Left cardiac atrium (tissue), 4 donors: Measurements from ENCODE around the gene PDK2. TPM values are rescaled to one million over a fixed set of nuclear protein-coding genes. Genes with fewer than 3 reads are reported as not detected.

Experiments used
- ATAC-seq, 2 donors: fragments of 200-7000 bp; cut with Tn5 transposase; one replicate each; pipeline ENCODE4 v1.9.1; 2020; ENCODE audit warnings: mild to moderate bottlenecking in 2 of 2, moderate library complexity in 2 of 2
- DNase-seq: peaks from one replicate; pipeline ENCODE4 v3.0.0-alpha.2; 2020
- intact Hi-C, 2 donors: fragments of 100-400 bp; cut with DNase I; formaldehyde crosslinking; loops; one replicate each; pipeline versions ENCODE4 v1.14.1 to v1.15.1; 2022 to 2023
- total RNA-seq, 2 donors: library from RNA; stranded (reverse); fragmentation: NEBNext Ultra II Directional; extraction: Animal tissue kit (Norgen Biotek cat#: 25700); gene quantifications; one replicate each; pipeline ENCODE4 v1.2.1, GENCODE V29; 2021
- donor health status: DM: no; HTN: yes; CAD: no.
- donor health status: DM: no; HTN: yes; CAD: no; lungs with severe emphysema.
- donor health status: DM: yes; HTN: yes; CAD: no.
- donor health status: Dilated cardiomyopathy.

PDK2 gene
- total RNA-seq, 2 donors from 2014 or later = 156 to 203 TPM

DNA sequence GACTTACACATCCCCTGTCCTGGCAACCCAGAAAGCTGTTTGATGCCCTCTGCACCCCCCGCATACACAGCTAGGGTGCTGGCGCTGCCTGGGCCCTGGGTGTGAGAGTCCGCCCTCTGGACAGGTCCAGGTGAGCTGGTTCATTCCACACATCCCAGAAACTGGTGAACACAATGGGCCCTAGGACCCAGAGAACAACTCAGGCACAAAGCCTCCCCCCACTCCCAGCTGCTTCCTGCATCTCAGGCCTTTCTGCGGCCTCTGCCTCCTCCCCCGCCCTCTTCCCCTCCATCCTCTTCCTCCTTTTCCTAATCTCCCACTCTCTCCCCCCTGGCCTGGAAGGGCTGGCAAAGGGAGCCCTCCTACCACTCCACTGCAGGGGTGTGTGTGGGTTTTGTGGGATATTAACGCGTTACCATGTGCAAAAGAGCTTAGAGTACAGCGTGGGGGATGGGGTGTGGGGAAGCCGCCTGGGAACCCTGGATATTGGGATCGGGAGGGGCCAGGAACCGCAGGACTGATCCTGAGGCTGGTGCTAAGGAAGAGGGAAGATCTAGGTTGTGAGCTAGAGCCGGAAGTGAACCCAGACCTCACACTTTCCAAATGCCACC is 56.9 kb downstream of the PDK2 start:
- intact Hi-C loops = no loop called here
- DNase-seq (peak; percentile 88), ATAC-seq (peak; percentile 48 to 69)

DNA sequence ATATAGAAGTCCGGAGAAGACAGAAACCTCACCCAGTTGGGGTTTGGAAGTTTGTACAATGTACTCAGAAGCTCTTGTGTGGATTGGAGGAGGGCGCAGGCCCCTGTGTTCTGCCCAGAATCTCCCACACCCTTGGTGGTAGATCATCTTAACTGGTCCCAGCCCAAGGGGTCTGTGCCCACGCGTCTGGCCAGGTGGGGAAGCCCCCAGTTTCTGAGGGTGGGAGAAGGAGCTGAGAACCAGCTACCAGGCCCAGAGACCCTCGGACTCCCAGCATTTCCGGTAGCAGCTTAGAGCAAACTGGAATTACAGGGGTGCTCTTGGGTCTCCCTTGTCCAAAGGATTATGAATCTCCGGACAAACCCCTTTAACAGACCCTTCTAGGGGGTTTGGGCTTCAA is 57.6 kb downstream of the PDK2 start:
- DNase-seq = no peak
- intact Hi-C loops = no loop called here
- no peak for ATAC-seq

DNA sequence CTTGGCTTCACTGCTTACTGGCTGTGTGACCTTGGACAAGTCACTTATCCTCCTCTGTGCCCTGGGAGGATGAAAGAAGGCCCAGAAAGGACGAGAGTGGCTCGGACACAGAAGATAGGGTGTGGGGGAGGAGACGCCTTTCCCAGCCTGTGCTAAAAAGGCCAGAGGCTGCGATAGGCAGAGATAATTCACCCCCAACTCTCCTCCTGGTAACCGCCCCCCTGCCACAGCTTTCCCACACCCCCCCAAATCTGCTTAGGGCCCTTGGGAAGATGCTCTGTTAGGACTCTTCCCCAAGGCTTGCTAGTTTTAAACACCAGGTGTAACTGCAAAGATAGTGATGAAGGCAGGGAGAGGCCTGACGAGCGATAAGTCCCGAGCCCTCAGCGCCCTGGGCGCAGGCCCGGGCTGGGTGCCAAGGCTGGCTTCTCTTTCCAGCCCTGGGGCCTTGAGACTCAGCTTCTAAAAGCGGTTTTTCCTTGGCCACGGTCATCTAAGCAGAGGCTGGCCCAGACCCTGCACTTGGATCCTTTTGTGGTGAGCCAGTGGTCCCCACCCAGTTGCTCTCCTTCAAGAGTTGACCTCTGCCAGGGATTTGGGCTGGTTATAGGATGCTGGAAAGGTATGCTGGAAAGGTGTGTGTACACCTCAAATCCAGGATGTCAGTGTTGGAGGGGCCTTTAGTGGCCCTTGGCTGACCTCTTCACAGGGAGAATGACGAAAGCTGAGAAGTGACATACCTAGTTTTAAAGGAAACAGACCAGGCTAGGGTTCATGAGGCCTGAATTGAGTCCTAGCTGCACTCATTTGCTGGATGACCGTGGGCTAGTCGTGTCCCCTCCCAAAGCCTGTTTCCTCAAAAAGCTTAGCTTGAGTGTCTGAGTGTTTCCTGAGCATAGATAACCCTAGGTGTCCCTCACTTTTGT is 58.8 kb downstream of the PDK2 start:
- peak; percentile 73 for DNase-seq
- intact Hi-C loops = no loop called here
- ATAC-seq = peak; percentile 4 to 8

DNA sequence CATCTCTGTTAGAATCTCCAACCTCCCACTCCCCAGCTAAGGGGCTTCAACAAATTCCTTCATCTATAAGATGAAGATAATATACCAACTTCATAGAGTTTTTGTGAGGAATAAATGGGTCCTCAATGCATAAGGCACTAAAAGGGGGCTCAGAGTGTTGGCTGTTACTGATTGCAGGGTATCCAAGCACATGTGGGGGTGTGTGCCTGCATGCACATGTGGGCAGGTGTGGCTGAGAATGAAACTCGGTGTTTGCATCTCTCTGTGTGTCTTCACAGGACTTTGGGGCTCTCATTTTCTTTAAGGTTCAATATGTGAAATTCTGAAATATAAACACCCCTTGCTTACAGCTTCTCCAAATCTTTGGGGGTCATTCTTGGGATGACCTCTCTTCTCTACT is 59.5 kb downstream of the PDK2 start:
- intact Hi-C loops = no loop called here
- no peak for DNase-seq
- no peak for ATAC-seq

DNA sequence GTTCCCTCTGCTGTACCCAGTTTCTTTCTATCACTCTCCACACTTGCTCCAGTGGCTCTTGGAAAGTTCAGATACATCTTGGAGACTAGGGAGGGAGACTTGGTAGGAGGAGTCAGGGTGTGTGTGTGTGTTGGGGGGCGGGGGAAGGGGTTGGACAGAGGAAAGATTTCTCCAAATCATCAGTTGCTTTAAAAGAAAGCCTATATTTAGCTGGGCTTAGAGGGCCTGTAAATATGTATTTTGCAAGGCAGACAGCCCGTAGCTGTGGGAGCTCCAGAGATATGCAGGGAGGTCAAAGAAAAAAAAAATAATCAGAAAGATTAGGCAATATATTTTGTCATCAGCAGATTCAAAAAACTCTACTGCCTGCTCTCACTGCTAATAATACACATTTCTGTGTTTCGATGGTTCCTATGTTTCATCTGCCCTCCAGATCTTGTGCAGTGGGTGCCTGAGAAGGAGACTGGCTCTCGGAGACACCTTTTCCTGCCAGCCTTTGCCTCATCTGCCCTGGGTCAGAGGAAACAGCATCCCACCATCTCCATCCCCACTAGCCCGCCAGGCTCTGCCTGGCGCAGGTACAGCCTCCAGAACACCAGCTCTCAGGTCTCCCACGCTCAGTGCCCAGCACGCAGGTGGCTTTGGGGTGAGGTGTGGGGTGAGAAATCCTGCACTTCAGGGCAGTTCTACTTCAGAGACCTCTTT is 60.1 kb downstream of the PDK2 start:
- intact Hi-C loops = no loop called here
- no peak for DNase-seq
- ATAC-seq = peak in 1 of 2 donors; percentile 3

DNA sequence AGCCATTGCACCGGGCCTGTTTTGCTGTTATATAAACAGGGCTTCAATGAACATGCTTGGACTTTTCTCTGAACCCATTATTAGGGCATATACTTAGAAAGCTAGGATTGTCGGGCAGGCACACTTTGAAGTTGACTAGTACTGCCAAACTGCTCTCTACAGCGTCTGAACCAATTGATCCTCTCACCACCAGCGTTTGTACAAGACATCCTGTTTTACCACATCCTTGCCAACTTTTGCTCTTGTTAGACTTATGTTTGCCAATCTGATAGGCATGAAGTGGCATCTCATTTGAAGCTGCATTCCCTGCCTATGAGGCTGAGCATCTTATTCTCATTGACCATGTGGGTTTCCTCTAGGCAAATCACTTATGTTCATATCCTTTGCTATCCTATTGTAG is 62.7 kb downstream of the PDK2 start:
- intact Hi-C loops = no loop called here
- DNase-seq (no peak), ATAC-seq (no peak)

DNA sequence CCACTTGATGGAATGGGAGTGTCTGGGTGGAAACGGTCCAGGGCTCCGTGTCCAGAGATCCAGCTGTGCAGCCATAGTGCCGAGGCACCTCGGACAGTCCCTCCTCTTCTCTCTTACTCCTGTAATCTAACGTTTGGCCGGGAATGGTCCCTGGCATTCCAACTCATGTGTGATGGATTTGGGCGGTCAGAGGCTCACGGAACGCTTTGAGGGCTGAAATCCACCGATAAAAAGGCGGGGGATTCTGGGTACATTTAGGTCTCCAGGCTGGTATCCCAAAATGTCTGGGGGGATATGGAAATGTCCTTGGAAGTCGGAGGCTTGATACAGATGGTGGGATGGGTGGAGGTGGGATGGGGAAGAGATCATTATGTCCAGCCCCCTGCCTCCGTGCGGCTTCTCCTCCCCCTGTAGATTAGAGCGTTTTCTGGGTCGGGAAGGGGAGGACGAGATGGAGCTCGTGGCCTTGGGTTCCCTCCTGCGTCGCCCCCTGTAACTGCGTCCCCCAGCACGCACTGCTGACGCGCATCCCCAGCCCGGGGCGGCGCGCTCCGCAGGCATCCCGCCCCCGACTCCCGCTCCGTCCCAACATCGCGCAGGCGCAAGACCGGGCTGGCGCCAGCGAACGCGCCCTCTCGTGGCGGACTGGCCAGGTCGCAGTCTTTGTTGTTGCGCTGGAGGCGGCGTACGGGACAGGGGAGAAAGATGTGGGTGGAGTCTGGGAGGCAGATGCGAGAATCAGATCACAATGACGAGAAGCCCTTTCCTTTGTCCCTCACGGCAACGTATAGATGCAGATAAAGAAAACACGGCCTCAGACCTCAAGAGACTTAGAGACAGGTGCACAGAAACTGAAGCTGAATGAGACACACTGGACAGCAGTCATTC is 66.1 kb downstream of the PDK2 start:
- intact Hi-C loops = loop anchor here in 1 of 2 donors (10.0 kb wide), 1 partner anchor 46 kb away; no protein-coding TSS in a partner anchor
- DNase-seq (peak; percentile 91), ATAC-seq (peak; percentile 91 to 92)

Other genes with a start within 250 kb of the PDK2 start
- not detected for gene TAC4, start 247.3 kb upstream of the PDK2 start, total RNA-seq
- gene DLX4, start 126.2 kb upstream of the PDK2 start, total RNA-seq = under 1 TPM; 0.13 to 0.27 TPM
- under 1 TPM in 1 of 2 donors, not detected in 1; 0.16 TPM for gene DLX3, start 100.1 kb upstream of the PDK2 start, total RNA-seq
- 10 to 100 TPM; 26.5 to 35.9 TPM for gene ITGA3, start 39.2 kb upstream of the PDK2 start, total RNA-seq
- 1 to 10 TPM; 1.6 to 2.1 TPM for gene SAMD14, start 34.8 kb downstream of the PDK2 start, total RNA-seq
- 10 to 100 TPM; 35.8 to 43.4 TPM for gene PPP1R9B, start 55.3 kb downstream of the PDK2 start, total RNA-seq
- gene SGCA, start 70.7 kb downstream of the PDK2 start, total RNA-seq = 100 to 1,000 TPM in 1 of 2 donors, 10 to 100 TPM in 1; 96.3 to 131 TPM
- gene COL1A1, start 106.3 kb downstream of the PDK2 start, total RNA-seq = 100 to 1,000 TPM; 106 to 151 TPM
- gene TMEM92, start 179.1 kb downstream of the PDK2 start, total RNA-seq = under 1 TPM; 0.10 to 0.65 TPM